Common myeloid progenitor, CD34-positive (primary cell): ENCODE results near the gene DDAH2.
A peak's percentile ranks its signal among the peaks of the same experiment; 100 is the strongest.

Experiments
- CTCF ChIA-PET: fragments of 350-600 bp; sonication (Branson Sonifier 250); formaldehyde crosslinking; loops from one replicate; lab custom pipeline; 2021; ENCODE audit warnings: antibody characterized with exemption; lab: Charles Lee
- POLR2A ChIA-PET: fragments of 350-600 bp; sonication (Branson Sonifier 250); formaldehyde crosslinking; loops from one replicate; lab custom pipeline; 2021; ENCODE audit warnings: antibody characterized with exemption; lab: Charles Lee
- DNase-seq, 3 donors: peaks; one replicate each; pipeline versions ENCODE4 v3.0.0 to v3.0.0-alpha.2; 2013
- H3K27ac ChIP-seq, 2 experiments: 1 replicate in 1 of 2; 2 replicates in 1 of 2; pipeline ENCODE4 v1.7.0; 2013; ENCODE audit warnings: inconsistent platforms in 2 of 2, low read length in 2 of 2, mild to moderate bottlenecking in 2 of 2, low read depth in 1 of 2, moderate library complexity in 1 of 2; ENCODE audit not compliant: severe bottlenecking in 2 of 2, insufficient read depth in 1 of 2, poor library complexity in 1 of 2
- H3K27me3 ChIP-seq, 5 experiments: replicated peaks in 2 of 5; 1 replicate in 3 of 5; 2 replicates in 2 of 5; pipeline versions ENCODE4 v1.6.1 to v1.7.0; 2013; ENCODE audit warnings: low read length in 4 of 5, mild to moderate bottlenecking in 2 of 5, moderate library complexity in 2 of 5, inconsistent platforms in 1 of 5; ENCODE audit not compliant: insufficient read depth in 5 of 5, control insufficient read depth in 4 of 5
- H3K36me3 ChIP-seq, 4 experiments: 1 replicate in 2 of 4; 2 replicates in 2 of 4; pipeline versions ENCODE4 v1.6.1 to v1.7.0; 2013; ENCODE audit warnings: low read length in 3 of 4, control low read depth in 1 of 4, mild to moderate bottlenecking in 1 of 4; ENCODE audit not compliant: control insufficient read depth in 4 of 4, insufficient read depth in 4 of 4
- H3K4me1 ChIP-seq, 4 experiments: 1 replicate in 3 of 4; 2 replicates in 1 of 4; pipeline versions ENCODE4 v1.6.1 to v1.7.1; 2013; ENCODE audit warnings: low read length in 3 of 4, mild to moderate bottlenecking in 3 of 4, control low read depth in 1 of 4, inconsistent platforms in 1 of 4, moderate library complexity in 1 of 4; ENCODE audit not compliant: control insufficient read depth in 4 of 4, insufficient read depth in 4 of 4; ENCODE audit errors: control extremely low read depth in 1 of 4
- H3K4me3 ChIP-seq, 7 experiments: 1 replicate in 4 of 7; 2 replicates in 3 of 7; pipeline versions ENCODE4 v1.5.1 to v1.7.0; 2013; ENCODE audit warnings: mild to moderate bottlenecking in 7 of 7, low read length in 6 of 7, moderate library complexity in 6 of 7, inconsistent platforms in 2 of 7, low read depth in 2 of 7, control low read depth in 1 of 7; ENCODE audit not compliant: insufficient read depth in 4 of 7, control insufficient read depth in 1 of 7; ENCODE audit errors: extremely low read depth in 1 of 7
- H3K9me3 ChIP-seq, 5 experiments: 1 replicate in 4 of 5; 2 replicates in 1 of 5; pipeline versions ENCODE4 v1.6.1 to v1.7.1; 2013; ENCODE audit warnings: low read length in 4 of 5, mild to moderate bottlenecking in 2 of 5, inconsistent platforms in 1 of 5, low read depth in 1 of 5, moderate library complexity in 1 of 5; ENCODE audit not compliant: control insufficient read depth in 4 of 5, insufficient read depth in 2 of 5; ENCODE audit errors: control extremely low read depth in 1 of 5
- WGBS: methylation state at CpG from one replicate; pipeline ENCODE4 v1.1.5; 2013; ENCODE audit not compliant: insufficient coverage; 5-methylcytosine and 5-hydroxymethylcytosine counted together

Gene DDAH2

GRCh38 chr6:31687860-31688693 lies 41.0 kb downstream of the DDAH2 start:
- no peak for DNase-seq
- peaks cover 12 to 81% (median 74%) of the 10 kb centered on the region in 4 experiments for H3K36me3 ChIP-seq
- H3K4me3 ChIP-seq: no peak overlapping the region
- ChIA-PET POLR2A (interaction anchor here (1.0 kb wide), 1 partner anchor 15 kb away, joined by 3 read pairs; the partner anchor contains the start of gene ABHD16A), CTCF (interaction anchor here (7.8 kb wide), 1 partner anchor 13 kb away, joined by 51 read pairs; the partner anchor contains the start of gene ABHD16A)
- no peaks in the 10 kb centered on the region for H3K9me3 ChIP-seq
- peaks cover 0 to 5% (median 1%) of the 10 kb centered on the region in 4 experiments for H3K4me1 ChIP-seq
- WGBS: 98% methylated on average over 10 of the region's 14 CpGs
- peak overlapping the region in 1 of 2 experiments; percentile 12 for H3K27ac ChIP-seq
- no peaks in the 10 kb centered on the region for H3K27me3 ChIP-seq

DNA sequence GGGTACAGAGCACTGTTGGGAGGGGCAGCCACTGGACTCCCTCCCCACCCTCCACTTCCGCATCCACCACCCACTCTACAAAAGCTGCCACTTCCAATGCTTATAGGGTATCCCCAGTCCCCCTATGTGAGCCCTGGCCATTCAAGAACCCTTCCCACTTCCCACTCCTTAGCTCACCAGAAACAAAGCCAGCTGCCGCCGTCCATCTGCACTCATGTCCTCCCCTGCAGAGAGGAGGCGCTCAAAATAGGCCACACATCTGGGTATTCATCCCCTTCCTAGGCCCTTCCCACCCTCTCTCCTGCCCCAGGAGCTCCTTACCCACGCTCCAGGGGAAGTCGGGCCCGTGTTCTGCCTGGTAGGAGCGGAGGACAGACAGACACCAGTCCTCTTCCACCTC lies 41.8 kb downstream of the DDAH2 start:
- no peak for DNase-seq
- peaks cover 12 to 74% (median 68%) of the 10 kb centered on the region in 4 experiments for H3K36me3 ChIP-seq
- WGBS: 87% methylated on average over 4 of the region's 8 CpGs
- no peaks in the 10 kb centered on the region for H3K9me3 ChIP-seq
- no peaks in the 10 kb centered on the region for H3K27me3 ChIP-seq
- H3K4me1 ChIP-seq: peaks cover 0 to 11% (median 3%) of the 10 kb centered on the region in 4 experiments
- H3K27ac ChIP-seq: no peak overlapping the region
- no peak overlapping the region for H3K4me3 ChIP-seq
- CTCF ChIA-PET: interaction anchor here (1.3 to 7.8 kb wide), 3 partner anchors 13 to 43 kb away, joined by 3 to 51 read pairs (median 4); partner anchors contain the start of gene ABHD16A
- POLR2A ChIA-PET: interaction anchor here (1.0 kb wide), 1 partner anchor 16 kb away, joined by 3 read pairs; the partner anchor contains the start of gene ABHD16A

- Histone ChIP-seq H3K27me3 (no peaks in the 10 kb centered on the region), H3K36me3 (peaks cover 12 to 67% (median 62%) of the 10 kb centered on the region in 4 experiments), H3K27ac (peak overlapping the region in 1 of 2 experiments; percentile 7), H3K4me1 (peaks cover 0 to 14% (median 7%) of the 10 kb centered on the region in 4 experiments), H3K9me3 (no peaks in the 10 kb centered on the region), H3K4me3 (no peak overlapping the region)
- DNase-seq: no peak
- WGBS: 86% methylated on average over 4 of the region's 5 CpGs
- ChIA-PET CTCF (interaction anchor here (0.8 to 7.8 kb wide), 4 partner anchors 14 to 135 kb away, joined by 3 to 51 read pairs (median 4); partner anchors contain the start of gene ABHD16A), POLR2A (no interaction called here)
Measured at GRCh38 chr6:31686483-31686882, 42.6 kb downstream of the DDAH2 start.

GRCh38 chr6:31683591-31683990 lies 45.5 kb downstream of the DDAH2 start:
- CTCF ChIA-PET: interaction anchor here (1.3 to 7.8 kb wide), 3 partner anchors 17 to 43 kb away, joined by 3 to 51 read pairs (median 6); partner anchors contain the start of gene ABHD16A
- H3K27ac ChIP-seq: no peak overlapping the region
- no peaks in the 10 kb centered on the region for H3K9me3 ChIP-seq
- 98% methylated on average over 12 of the region's 13 CpGs for WGBS
- no peak for DNase-seq
- peak overlapping the region in 3 of 7 experiments; percentile 42 to 63 (median 46) for H3K4me3 ChIP-seq
- peaks cover 0 to 38% (median 38%) of the 10 kb centered on the region in 4 experiments for H3K36me3 ChIP-seq
- H3K27me3 ChIP-seq: no peaks in the 10 kb centered on the region
- POLR2A ChIA-PET: no interaction called here
- H3K4me1 ChIP-seq: peaks cover 0 to 38% (median 32%) of the 10 kb centered on the region in 4 experiments

GRCh38 chr6:31681135-31681671 lies 47.9 kb downstream of the DDAH2 start:
- DNase-seq: peak in 2 of 3 donors; percentile 66 to 68
- WGBS: 0% methylated on average over 38 of the region's 40 CpGs
- Histone ChIP-seq H3K36me3 (peaks cover 0 to 17% (median 14%) of the 10 kb centered on the region in 4 experiments), H3K4me1 (peaks cover 0 to 38% (median 35%) of the 10 kb centered on the region in 4 experiments), H3K27ac (peak overlapping the region in 1 of 2 experiments; percentile 1), H3K27me3 (no peaks in the 10 kb centered on the region), H3K4me3 (peak overlapping the region; percentile 60 to 89 (median 79)), H3K9me3 (no peaks in the 10 kb centered on the region)
- ChIA-PET POLR2A (interaction anchor here (0.6 to 0.9 kb wide), 2 partner anchors 10 to 115 kb away, joined by 3 read pairs; partner anchors contain the start of gene VARS1), CTCF (interaction anchor here (0.6 to 3.3 kb wide), 15 partner anchors 10 to 242 kb away, joined by 3 to 17 read pairs (median 4); partner anchors contain the start of genes ABHD16A, C6orf47 and LY6G5B)

DNA sequence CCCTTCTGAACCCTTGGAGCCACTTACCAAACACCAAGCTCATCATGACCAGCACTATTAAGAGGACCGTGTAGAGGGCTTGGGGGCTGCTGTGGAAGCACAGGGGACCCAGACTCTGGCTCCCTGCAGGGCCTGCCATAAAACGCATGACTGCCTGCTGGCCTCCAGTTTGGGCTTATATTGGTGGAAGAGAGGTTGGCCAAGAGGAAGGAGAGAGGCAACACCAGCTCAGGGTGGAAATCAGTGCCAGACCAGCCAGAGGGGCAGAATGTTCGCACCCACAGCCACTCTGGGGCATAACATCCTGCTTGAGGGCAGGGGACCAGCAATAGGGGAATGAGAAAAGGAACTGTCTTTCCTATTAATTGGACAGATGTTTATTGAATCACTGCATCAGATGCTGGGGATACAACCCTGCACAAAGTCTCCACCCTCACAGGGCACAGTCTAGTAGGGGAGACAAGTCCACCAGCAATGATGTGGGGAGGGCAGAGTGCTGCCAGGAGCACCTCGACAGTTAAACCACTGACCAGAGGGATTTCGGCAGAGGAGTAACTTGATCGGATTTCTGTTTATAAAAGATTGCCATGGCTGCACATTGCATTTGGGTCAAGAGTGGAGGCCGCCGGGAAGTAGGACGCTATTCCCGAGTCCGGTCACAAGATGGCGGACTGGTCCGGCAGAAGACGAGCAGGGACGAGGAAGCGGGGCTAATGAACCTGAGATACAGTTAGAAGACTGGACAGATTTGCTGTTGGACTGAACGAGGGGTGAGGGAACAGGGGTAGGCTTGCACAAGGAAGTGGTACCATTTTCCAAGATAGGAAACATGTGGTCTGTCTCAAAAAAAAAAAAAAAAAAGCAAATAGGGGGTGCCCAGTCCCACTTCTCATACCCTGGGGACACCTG lies 48.6 kb downstream of the DDAH2 start, which contains the start of gene LY6G5C:
Gene LY6G5C, minus strand, starts transcription at position 842 of the 909 bp plus-strand sequence. Its CDS starts 694 bp downstream, at position 148.
- Histone ChIP-seq H3K27me3 (no peaks in the 10 kb centered on the region), H3K36me3 (peaks cover 0 to 10% (median 7%) of the 10 kb centered on the region in 4 experiments), H3K27ac (peak within 1 kb of the TSS in 1 of 2 experiments; percentile 1), H3K9me3 (no peaks in the 10 kb centered on the region), H3K4me1 (peaks cover 0 to 38% (median 35%) of the 10 kb centered on the region in 4 experiments), H3K4me3 (peak within 1 kb of the TSS; percentile 60 to 89 (median 79))
- 17% methylated on average over 16 of the region's 17 CpGs for WGBS
- peak; percentile 65 to 67 (median 67) for DNase-seq
- CTCF ChIA-PET: interaction anchor here (0.6 to 3.3 kb wide), 20 partner anchors 9 to 243 kb away, joined by 3 to 17 read pairs (median 4); partner anchors contain the start of genes ABHD16A, C6orf47 and LY6G5B
- POLR2A ChIA-PET: interaction anchor here (0.6 to 0.9 kb wide), 3 partner anchors 10 to 115 kb away, joined by 3 read pairs; partner anchors contain the start of gene VARS1
